ENCODE results near the gene CEP57L1.
"Not testable (repeated sequence)": the region's sequence is repeated elsewhere in the genome, so short reads cannot be mapped to it uniquely, and the experiment has no call there.

The CEP57L1 gene

DNA sequence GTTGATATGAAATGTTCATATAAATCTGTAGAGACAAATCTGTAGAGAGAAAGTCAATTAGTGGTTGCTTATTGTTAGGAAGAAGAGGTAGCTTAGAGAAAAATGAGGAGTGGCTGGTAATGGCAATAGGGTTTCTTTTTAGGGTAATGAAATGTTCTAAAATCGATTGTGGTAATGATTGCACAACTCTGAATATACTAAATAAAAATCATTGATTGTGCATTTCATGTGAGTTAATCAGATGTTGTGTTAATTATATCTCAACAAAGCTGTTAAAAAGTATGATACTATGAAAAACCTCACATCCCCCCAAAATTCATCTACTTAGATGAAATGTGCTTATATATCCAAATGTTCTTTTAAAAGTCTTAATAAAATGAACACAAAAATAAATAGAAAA is 84.2 kb downstream of the CEP57L1 start:
- no peak for DNase-seq

DNA sequence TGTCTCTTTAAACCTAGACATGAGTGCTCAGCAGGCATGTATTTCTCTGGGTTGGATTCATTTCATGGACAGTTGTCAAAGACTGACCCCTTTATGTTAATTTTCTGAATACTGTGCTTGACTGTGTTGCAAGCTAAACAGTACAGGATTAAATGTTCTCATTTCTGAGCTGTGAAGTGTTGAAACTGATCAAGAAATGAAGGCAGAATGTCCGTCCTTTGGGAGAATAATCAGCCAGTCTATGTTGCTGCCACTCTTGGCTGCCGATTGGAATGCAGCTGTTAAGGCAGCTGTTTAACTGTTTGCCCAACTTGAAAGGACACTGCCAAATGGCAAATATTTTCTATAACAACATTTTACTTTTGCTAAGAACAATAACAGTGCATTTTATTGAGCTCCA is 87.3 kb downstream of the CEP57L1 start:
- DNase-seq, result peak; percentile 54 to 59

DNA sequence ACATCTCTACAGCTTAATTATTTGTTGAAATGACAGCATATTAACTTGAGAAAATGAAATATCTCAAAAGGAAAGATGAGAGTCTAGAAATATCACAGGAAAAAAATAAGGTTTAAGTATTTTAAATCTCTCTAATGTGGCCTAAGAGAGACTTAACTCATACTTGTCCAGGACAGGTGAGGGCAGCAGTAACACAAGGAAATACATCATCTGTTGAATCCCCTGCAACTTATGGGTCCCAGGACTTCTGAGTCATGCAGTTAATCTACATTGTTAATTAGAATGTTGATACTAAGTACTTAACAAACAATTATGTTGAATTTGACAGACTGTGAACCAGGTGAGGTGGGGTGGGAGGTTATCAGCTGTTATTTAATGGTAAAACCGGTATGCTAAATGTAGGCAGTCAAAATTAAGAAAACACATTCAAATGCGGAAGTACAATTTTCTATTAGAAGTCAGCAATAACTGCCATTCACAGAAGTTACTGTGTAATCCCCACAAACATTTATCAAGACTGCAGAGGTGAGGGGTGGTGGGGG is 87.9 kb downstream of the CEP57L1 start:
- peak in 1 of 2 experiments; percentile 9 for DNase-seq

GRCh38 chr6:109184638-109185037 is 89.3 kb downstream of the CEP57L1 start:
- DNase-seq, result no peak

- DNase-seq, result no peak
Observed at GRCh38 chr6:109186012-109186411, 90.7 kb downstream of the CEP57L1 start.

- DNase-seq, result peak; percentile 52 to 56
Observed at GRCh38 chr6:109187399-109188114, 92.2 kb downstream of the CEP57L1 start.

GRCh38 chr6:109188115-109188411 is 92.8 kb downstream of the CEP57L1 start:
- no peak for DNase-seq

DNA sequence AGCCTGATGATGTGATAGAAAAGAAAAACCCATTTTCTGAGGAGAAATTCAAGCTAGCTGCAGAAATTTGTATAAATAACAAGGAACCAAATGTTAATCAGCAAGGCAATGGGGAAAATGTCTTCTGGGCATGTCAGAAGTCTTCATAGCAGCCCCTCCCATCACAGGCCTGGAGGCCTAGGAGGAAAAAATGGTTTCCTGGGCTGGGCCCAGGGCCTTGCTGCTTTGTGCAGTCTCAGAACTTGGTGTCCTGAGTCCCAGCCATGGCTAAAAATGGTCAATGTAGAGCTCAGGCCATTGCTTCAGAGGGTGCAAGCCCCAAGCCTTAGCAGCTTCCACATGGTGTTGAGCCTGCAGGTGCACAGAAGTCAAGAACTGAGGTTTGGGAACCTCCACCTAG is 96.1 kb downstream of the CEP57L1 start:
- not testable (repeated sequence) for DNase-seq

GRCh38 chr6:109192865-109193264 is 97.6 kb downstream of the CEP57L1 start:
- DNase-seq, result no peak

- no peak for DNase-seq
Observed at GRCh38 chr6:109194880-109195279, 99.6 kb downstream of the CEP57L1 start.

DNA sequence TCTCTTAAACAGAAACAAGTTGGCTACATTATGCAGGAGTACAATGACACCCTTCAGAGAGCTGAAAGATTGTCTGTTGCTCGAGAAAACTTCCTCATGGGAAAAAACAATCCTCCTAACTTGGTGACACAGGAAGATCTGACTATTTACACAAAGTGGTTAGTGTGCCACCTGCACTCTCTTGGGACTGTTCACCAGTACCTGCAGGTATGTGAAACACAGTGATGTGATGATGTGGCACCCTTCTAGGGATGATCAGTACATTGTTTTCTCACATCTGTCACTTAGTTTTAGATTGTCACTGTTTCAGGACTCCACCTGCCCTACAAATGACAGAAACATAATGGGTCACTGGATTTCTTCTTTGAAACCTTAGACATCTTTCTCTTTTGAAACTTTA is 101.8 kb downstream of the CEP57L1 start:
- DNase-seq, result no peak

GRCh38 chr6:109202409-109203264 is 107.3 kb downstream of the CEP57L1 start:
- no peak for DNase-seq

DNA sequence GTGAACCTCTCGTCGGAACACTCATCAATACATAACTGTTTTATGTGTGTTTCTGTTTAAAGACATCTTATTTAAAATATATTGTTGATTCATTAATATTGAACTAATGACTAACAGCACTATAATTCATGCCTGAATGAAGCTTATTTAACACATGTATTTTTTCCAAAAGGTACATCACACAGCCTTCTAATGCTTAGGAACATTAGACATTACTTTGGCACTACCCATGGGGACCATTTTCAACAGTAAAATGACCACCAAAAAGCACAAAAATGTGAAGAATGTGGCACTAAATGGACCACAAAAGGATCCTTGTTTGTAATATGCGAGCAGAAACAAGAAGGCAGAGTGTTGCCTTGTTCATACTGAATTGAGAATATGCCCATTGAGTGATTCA is 109.2 kb downstream of the CEP57L1 start:
- DNase-seq, result no peak

- DNase-seq, result no peak
Observed at GRCh38 chr6:109212683-109213082, 117.4 kb downstream of the CEP57L1 start.

Measured in SHP77 (cell line).